GM13977 (cell line): Measurements from ENCODE around the gene GCNT1.

ENCODE experiments used
- DNase-seq: peaks from one replicate; pipeline ENCODE4 v3.0.0; 2012; ENCODE audit warnings: low spot score
- CTCF ChIP-seq: IDR thresholded peaks from 2 replicates; pipeline ENCODE4 v1.5.1; 2012; ENCODE audit warnings: mild to moderate bottlenecking, control low read depth; ENCODE audit not compliant: insufficient read depth; ENCODE audit errors: extremely low read depth, missing control alignments
- in situ Hi-C: fragments of 300-500 bp; cut with MboI; formaldehyde crosslinking; loops from one replicate; pipeline ENCODE4 v1.12.0; 2022; ENCODE audit warnings: low sequenced_read_pairs, low pct_unique_long_range_greater_than_20kb, mixed read lengths, inconsistent platforms; ENCODE audit not compliant: unreplicated experiment

Gene GCNT1

DNA sequence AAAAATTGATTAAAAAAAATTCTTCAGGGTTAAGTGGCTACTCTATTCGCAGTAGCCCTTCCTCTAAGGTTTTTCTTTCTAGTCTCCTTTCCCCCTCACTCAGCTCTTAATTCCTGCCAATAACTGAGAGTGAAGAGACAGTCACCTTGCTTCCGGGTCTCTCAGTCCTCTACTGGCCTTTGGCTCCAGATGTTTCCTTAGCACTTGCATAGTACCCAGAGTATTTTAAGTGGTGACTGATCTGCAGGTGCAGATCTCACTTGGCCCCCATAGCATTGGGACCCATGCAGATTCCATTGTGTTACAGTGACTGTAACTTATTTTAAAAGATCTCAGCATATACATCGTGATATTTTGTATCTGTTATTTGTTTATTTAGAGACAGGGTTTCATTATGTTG lies 66.2 kb downstream of the GCNT1 start:
- in situ Hi-C loops, result no loop called here
- DNase-seq, result no peak
- TF ChIP-seq CTCF, result no peak

GRCh38 chr9:76526026-76526425 lies 67.0 kb downstream of the GCNT1 start:
- no peak for DNase-seq
- TF ChIP-seq CTCF, result no peak
- in situ Hi-C loops, result no loop called here

GRCh38 chr9:76528056-76528455 lies 69.1 kb downstream of the GCNT1 start:
- no peak for DNase-seq
- TF ChIP-seq CTCF, result no peak
- in situ Hi-C loops, result no loop called here

- no peak for TF ChIP-seq CTCF
- in situ Hi-C loops, result no loop called here
- DNase-seq, result no peak
These were observed 69.7 kb downstream of the GCNT1 start for GRCh38 chr9:76528642-76529190.

- no peak for TF ChIP-seq CTCF
- no peak for DNase-seq
- in situ Hi-C loops, result no loop called here
These were observed 70.7 kb downstream of the GCNT1 start for GRCh38 chr9:76529653-76530052.

- DNase-seq, result no peak
These were observed 71.6 kb downstream of the GCNT1 start for GRCh38 chr9:76530458-76531110.

More at GRCh38 chr9:76530458-76531110, 71.6 kb downstream of the GCNT1 start:
- in situ Hi-C loops, result no loop called here
- TF ChIP-seq CTCF, result no peak
